Heart left ventricle (tissue), 16 donors: ENCODE data around the gene CELF4. TPM values are rescaled to one million over a fixed set of nuclear protein-coding genes. Genes with fewer than 3 reads are reported as not detected.

Experiments used
- ATAC-seq, 4 donors: fragments of 200-7000 bp; cut with Tn5 transposase; one replicate each; pipeline ENCODE4 v1.9.1; 2020 to 2022; ENCODE audit warnings: moderate library complexity in 4 of 4, mild to moderate bottlenecking in 3 of 4, moderate number of reproducible peaks in 1 of 4
- DNase-seq, 5 donors: peaks; one replicate each; pipeline ENCODE4 v3.0.0-alpha.2; 2020
- H3K27ac ChIP-seq, 12 donors: fragments of 200-600 bp; sonication (generic) in 4 of 12; one replicate each; pipeline versions ENCODE4 v1.5.0 to v1.8.0; 2016 to 2022; ENCODE audit warnings: mild to moderate bottlenecking in 2 of 12
- H3K27me3 ChIP-seq, 9 donors: fragments of 200-600 bp; sonication (generic) in 2 of 9; one replicate each; pipeline versions ENCODE4 v1.5.1 to v1.8.0; 2016 to 2022; ENCODE audit warnings: mild to moderate bottlenecking in 3 of 9
- H3K36me3 ChIP-seq, 9 donors: fragments of 200-600 bp; sonication (generic) in 2 of 9; one replicate each; pipeline versions ENCODE4 v1.5.0 to v1.8.0; 2018 to 2022; ENCODE audit warnings: mild to moderate bottlenecking in 2 of 9
- H3K4me1 ChIP-seq, 12 donors: fragments of 200-600 bp; sonication (generic) in 4 of 12; one replicate each; pipeline versions ENCODE4 v1.5.0 to v1.8.0; 2016 to 2022; ENCODE audit warnings: mild to moderate bottlenecking in 3 of 12
- H3K4me3 ChIP-seq, 12 donors: fragments of 200-600 bp; sonication (generic) in 4 of 12; one replicate each; pipeline versions ENCODE4 v1.5.0 to v1.8.0; 2017 to 2022; ENCODE audit warnings: mild to moderate bottlenecking in 9 of 12, moderate library complexity in 4 of 12
- H3K9me3 ChIP-seq, 12 donors: fragments of 200-600 bp; sonication (generic) in 4 of 12; one replicate each; pipeline versions ENCODE4 v1.5.0 to v1.8.0; 2016 to 2022; ENCODE audit warnings: mild to moderate bottlenecking in 1 of 12
- POLR2A ChIP-seq, 2 donors: fragments of 450-650 bp; IDR thresholded peaks; one replicate each; pipeline ENCODE4 v1.6.1; 2017; ENCODE audit warnings: antibody characterized with exemption in 2 of 2, mild to moderate bottlenecking in 2 of 2, moderate library complexity in 2 of 2
- WGBS, 4 donors: extraction: QIAGEN DNeasy Blood & Tissue Kit in 2 of 4; methylation state at CpG; one replicate each; pipeline versions ENCODE4 v1.1.5 to v1.1.7; 2013 to 2018; 5-methylcytosine and 5-hydroxymethylcytosine counted together
- intact Hi-C, 10 donors: fragments of 100-400 bp; cut with DNase I; formaldehyde crosslinking; loops; one replicate each; pipeline versions ENCODE4 v1.11.1 to v1.14.2; 2022
- polyA plus RNA-seq, 2 donors: library from polyadenylated mRNA; stranded (reverse); fragments of 200-250 nt; gene quantifications; one replicate each; pipeline ENCODE4 v1.2.3, GENCODE V29; 2013
- total RNA-seq, 9 donors: library from RNA; depleted of rRNA in 2 of 9; stranded (reverse); fragments of >200 nt in 2 of 9; fragmentation: NEBNext Ultra II Directional in 3 of 9; extraction: Animal tissue kit (Norgen Biotek cat#: 25700) in 3 of 9; gene quantifications; one replicate each; pipeline versions ENCODE4 v1.1.0 to v1.2.4, GENCODE V29; 2016 to 2023
- TF ChIP-seq, protein P1 (sequence below), 12 donors: fragments of 200-600 bp; sonication (generic) in 4 of 12; IDR thresholded peaks; one replicate each; pipeline versions ENCODE4 v1.5.0 to v1.8.0; 2018 to 2022; ENCODE audit warnings: antibody characterized with exemption in 12 of 12, mild to moderate bottlenecking in 5 of 12
- donor health status: ischemic (EF 13 %, LVEDD 7.1; RV severe dilation, severe dysfunction).
- donor health status: healthy with polysubstance abuse.
- donor health status: DM: no; HTN: yes; CAD: no.
- donor health status: DM: no; HTN: no; CAD: no.
- donor health status: ischemic (EF 25% LVEDD 6.9; RV normal size, moderate dysfunction).
- donor health status: ischemic (EF 25% LVEDD 5.7; RV mildly dilated, moderate dysfunction).
- donor health status: healthy.
- donor health status: DM: yes; HTN: yes; CAD: no.
- donor health status: ischemic (EF 35%, LVEDD 5.7; RV mildly dilated, moderate dysfunction).
- donor health status: nonischemic (EF 11% LVEDD 7.7; RV severe dilation, severe dysfunction).
- donor health status: DM: yes; HTN: yes; CAD: no.
- donor health status: PGD.
- donor health status: ischemic (EF 29% LVEDD 5.4; RV normal size, mild dysfunction).
- donor health status: nonischemic (EF 23%, LVEDD 6.1; RV moderate dilation, normal function).

CELF4 gene
- total and polyA plus RNA-seq, 11 donors: 0.11 to 0.67 (median 0.40) TPM; not detected in 3

DNA sequence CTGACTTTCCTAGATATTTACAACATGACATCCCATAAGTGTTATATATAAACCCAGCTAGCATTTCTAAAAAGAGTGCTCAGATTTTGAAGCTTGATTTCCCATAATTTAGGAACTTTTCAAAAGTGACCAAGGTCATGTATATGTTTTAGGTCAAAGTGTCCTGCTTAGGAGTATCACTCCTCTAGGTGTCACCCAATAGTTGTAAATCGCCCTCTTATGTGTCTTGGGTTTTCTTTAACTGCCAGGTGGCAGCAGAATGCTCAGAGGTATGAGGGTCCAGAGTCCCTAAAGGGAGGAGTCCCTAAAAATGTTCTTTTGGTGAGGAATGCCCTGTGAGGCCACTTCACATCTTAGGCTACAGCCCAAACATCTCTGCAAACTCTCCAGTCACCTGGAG, 358.3 kb downstream of the CELF4 start:
- intact Hi-C loops: no loop called here
- H3K36me3 ChIP-seq: no peaks in the 10 kb centered on the region
- ATAC-seq (no peak), DNase-seq (no peak)
- H3K4me3 ChIP-seq: no peak overlapping the region
- TF ChIP-seq, protein P1, sequence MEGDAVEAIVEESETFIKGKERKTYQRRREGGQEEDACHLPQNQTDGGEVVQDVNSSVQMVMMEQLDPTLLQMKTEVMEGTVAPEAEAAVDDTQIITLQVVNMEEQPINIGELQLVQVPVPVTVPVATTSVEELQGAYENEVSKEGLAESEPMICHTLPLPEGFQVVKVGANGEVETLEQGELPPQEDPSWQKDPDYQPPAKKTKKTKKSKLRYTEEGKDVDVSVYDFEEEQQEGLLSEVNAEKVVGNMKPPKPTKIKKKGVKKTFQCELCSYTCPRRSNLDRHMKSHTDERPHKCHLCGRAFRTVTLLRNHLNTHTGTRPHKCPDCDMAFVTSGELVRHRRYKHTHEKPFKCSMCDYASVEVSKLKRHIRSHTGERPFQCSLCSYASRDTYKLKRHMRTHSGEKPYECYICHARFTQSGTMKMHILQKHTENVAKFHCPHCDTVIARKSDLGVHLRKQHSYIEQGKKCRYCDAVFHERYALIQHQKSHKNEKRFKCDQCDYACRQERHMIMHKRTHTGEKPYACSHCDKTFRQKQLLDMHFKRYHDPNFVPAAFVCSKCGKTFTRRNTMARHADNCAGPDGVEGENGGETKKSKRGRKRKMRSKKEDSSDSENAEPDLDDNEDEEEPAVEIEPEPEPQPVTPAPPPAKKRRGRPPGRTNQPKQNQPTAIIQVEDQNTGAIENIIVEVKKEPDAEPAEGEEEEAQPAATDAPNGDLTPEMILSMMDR (IDR thresholded peaks at IDR 0.05): no peak
- TF ChIP-seq POLR2A (IDR thresholded peaks at IDR 0.05): no peak
- H3K27ac ChIP-seq: no peak overlapping the region
- no peaks in the 10 kb centered on the region for H3K4me1 ChIP-seq
- WGBS, 4 donors: 57 to 89% (median 82%) methylated on average over 1 of the region's 1 CpG
- H3K9me3 ChIP-seq: peaks cover 0 to 24% (median 8%) of the 10 kb centered on the region in 12 donors
- no peaks in the 10 kb centered on the region for H3K27me3 ChIP-seq

DNA sequence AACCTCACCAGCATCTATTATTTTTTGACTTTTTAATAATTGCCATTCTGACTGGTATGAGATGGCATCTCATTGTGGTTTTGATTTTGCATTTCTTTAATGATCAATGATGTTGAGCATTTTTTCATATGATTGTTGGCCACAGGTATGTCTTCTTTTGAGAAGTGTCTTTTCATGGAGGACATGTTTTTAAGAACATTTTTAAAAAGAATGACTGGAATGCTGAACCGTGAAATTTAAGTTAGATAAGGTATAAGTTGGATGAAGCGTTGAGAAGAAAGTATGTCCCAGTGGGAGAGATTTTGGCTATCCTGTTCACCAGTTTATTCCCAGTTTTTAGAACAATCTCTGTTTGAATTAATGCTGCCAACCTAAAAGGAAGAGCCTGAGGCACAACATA, 365.9 kb downstream of the CELF4 start:
- no peak overlapping the region for H3K4me3 ChIP-seq
- peaks cover 0 to 33% (median 11%) of the 10 kb centered on the region in 12 donors for H3K9me3 ChIP-seq
- no peaks in the 10 kb centered on the region for H3K4me1 ChIP-seq
- no peak for ATAC-seq
- H3K36me3 ChIP-seq: no peaks in the 10 kb centered on the region
- H3K27ac ChIP-seq: no peak overlapping the region
- no peak for DNase-seq
- 75 to 91% (median 78%) methylated on average over 2 of the region's 2 CpGs for WGBS, 4 donors
- TF ChIP-seq, protein P1 (IDR thresholded peaks at IDR 0.05): no peak
- no peak for TF ChIP-seq POLR2A (IDR thresholded peaks at IDR 0.05)
- H3K27me3 ChIP-seq: no peaks in the 10 kb centered on the region
- intact Hi-C loops: no loop called here
